Naive thymus-derived CD4-positive, alpha-beta T cell (primary cell): ENCODE results near the gene AK1. TPM values are rescaled to one million over a fixed set of nuclear protein-coding genes. Genes with fewer than 3 reads are reported as not detected.

Source experiments
- ATAC-seq: fragments of 150-1000 bp; cut with Tn5 transposase; 2 replicates; pipeline ENCODE4 v1.10.0; 2021; ENCODE audit warnings: mild to moderate bottlenecking, moderate library complexity
- CTCF ChIA-PET: fragments of 350-600 bp; sonication (Branson Sonifier 250); formaldehyde crosslinking; loops from one replicate; lab custom pipeline; 2021; ENCODE audit warnings: antibody characterized with exemption; lab: Charles Lee
- POLR2A ChIA-PET: fragments of 350-600 bp; sonication (Branson Sonifier 250); formaldehyde crosslinking; loops from one replicate; lab custom pipeline; 2021; ENCODE audit warnings: antibody characterized with exemption, inconsistent platforms; lab: Charles Lee
- DNase-seq, 9 donors: peaks; one replicate each; pipeline versions ENCODE4 v3.0.0 to v3.0.0-alpha.2; 2020 to 2022; ENCODE audit warnings: mixed read lengths in 1 of 9
- H3K27ac ChIP-seq: one replicate; pipeline ENCODE4 v1.7.0; 2013; ENCODE audit warnings: mild to moderate bottlenecking, low read depth, low read length, moderate library complexity
- H3K27me3 ChIP-seq, 2 donors: one replicate each; pipeline ENCODE4 v1.7.0; 2013; ENCODE audit warnings: low read length in 2 of 2, mild to moderate bottlenecking in 2 of 2, moderate library complexity in 2 of 2; ENCODE audit not compliant: control insufficient read depth in 2 of 2, insufficient read depth in 2 of 2
- H3K36me3 ChIP-seq, 3 experiments: 1 replicate in 2 of 3; 2 replicates in 1 of 3; pipeline ENCODE4 v1.7.0; 2013; ENCODE audit warnings: low read length in 3 of 3, mild to moderate bottlenecking in 3 of 3, moderate library complexity in 1 of 3; ENCODE audit not compliant: insufficient read depth in 3 of 3, control insufficient read depth in 2 of 3
- H3K4me1 ChIP-seq, 2 donors: one replicate each; pipeline ENCODE4 v1.7.0; 2013; ENCODE audit warnings: low read length in 2 of 2, mild to moderate bottlenecking in 2 of 2, moderate library complexity in 1 of 2; ENCODE audit not compliant: control insufficient read depth in 2 of 2, insufficient read depth in 2 of 2
- H3K4me3 ChIP-seq: 2 replicates; pipeline ENCODE4 v1.7.0; 2013; ENCODE audit warnings: mild to moderate bottlenecking, low read length
- H3K9me3 ChIP-seq, 3 experiments: 1 replicate in 2 of 3; 2 replicates in 1 of 3; pipeline ENCODE4 v1.7.0; 2013; ENCODE audit warnings: low read length in 3 of 3; ENCODE audit not compliant: control insufficient read depth in 2 of 3
- H3K27ac Mint-ChIP-seq, 9 donors: one replicate each; pipeline ENCODE4 v1.8.0; 2020 to 2022; ENCODE audit warnings: mixed read lengths in 9 of 9, mild to moderate bottlenecking in 8 of 9, moderate library complexity in 5 of 9, inconsistent platforms in 2 of 9
- H3K27me3 Mint-ChIP-seq, 5 donors: one replicate each; pipeline ENCODE4 v1.8.0; 2021 to 2022; ENCODE audit warnings: mixed read lengths in 5 of 5, mild to moderate bottlenecking in 1 of 5
- H3K36me3 Mint-ChIP-seq, 5 donors: one replicate each; pipeline ENCODE4 v1.8.0; 2020 to 2022; ENCODE audit warnings: mixed read lengths in 5 of 5, mild to moderate bottlenecking in 3 of 5, inconsistent platforms in 1 of 5
- H3K4me1 Mint-ChIP-seq, 7 donors: one replicate each; pipeline ENCODE4 v1.8.0; 2020 to 2022; ENCODE audit warnings: mixed read lengths in 7 of 7, mild to moderate bottlenecking in 3 of 7, inconsistent platforms in 1 of 7
- H3K4me3 Mint-ChIP-seq, 10 donors: one replicate each; pipeline ENCODE4 v1.8.0; 2020 to 2022; ENCODE audit warnings: mild to moderate bottlenecking in 10 of 10, mixed read lengths in 10 of 10, moderate library complexity in 6 of 10, inconsistent platforms in 2 of 10
- H3K9me3 Mint-ChIP-seq, 11 donors: one replicate each; pipeline ENCODE4 v1.8.0; 2020 to 2022; ENCODE audit warnings: mixed read lengths in 11 of 11, mild to moderate bottlenecking in 4 of 11, inconsistent platforms in 1 of 11, moderate library complexity in 1 of 11
- intact Hi-C, 2 donors: fragments of 100-400 bp; cut with micrococcal nuclease; formaldehyde crosslinking; loops; one replicate each; pipeline ENCODE4 v1.15.1; 2023
- polyA plus RNA-seq, 2 donors: library from polyadenylated mRNA; unstranded; fragments of 300-500 nt; fragmentation: Illumina TruSeq; gene quantifications; one replicate each; pipeline ENCODE4 v1.2.3, GENCODE V29; 2021
- total RNA-seq, 6 experiments: library from RNA in 5 of 6; stranded (reverse) in 5 of 6; gene quantifications; 1 replicate in 5 of 6; 2 replicates in 1 of 6; pipeline ENCODE4 v1.2.3 and lab custom pipeline; 2021 to 2026

AK1 gene
- total and polyA plus RNA-seq, 7 experiments from 2014 or later = 0.09 to 64.9 (median 45.1) TPM

GRCh38 chr9:127893392-127893791, 15.9 kb upstream of the AK1 start:
- H3K36me3 Mint-ChIP-seq = peaks cover 29 to 69% (median 56%) of the 10 kb centered on the region in 5 donors
- no peaks in the 10 kb centered on the region for H3K27me3 ChIP-seq
- H3K27ac ChIP-seq = no peak overlapping the region
- ATAC-seq (no peak), DNase-seq (no peak)
- peaks cover 0 to 23% (median 3%) of the 10 kb centered on the region in 3 experiments for H3K9me3 ChIP-seq
- H3K4me3 Mint-ChIP-seq = peak overlapping the region in 1 of 10 donors; percentile 12
- H3K4me1 Mint-ChIP-seq = peaks cover 6 to 30% (median 13%) of the 10 kb centered on the region in 7 donors
- no peaks in the 10 kb centered on the region for H3K27me3 Mint-ChIP-seq
- peak overlapping the region in 2 of 9 donors; percentile 19 to 50 for H3K27ac Mint-ChIP-seq
- no peak overlapping the region for H3K4me3 ChIP-seq
- H3K36me3 ChIP-seq = peaks cover 23 to 80% (median 26%) of the 10 kb centered on the region in 3 experiments
- H3K4me1 ChIP-seq = peaks cover 5% of the 10 kb centered on the region in 2 donors
- CTCF ChIA-PET = interaction anchor here (0.6 kb wide), 1 partner anchor 28 kb away, joined by 3 read pairs; no protein-coding TSS in a partner anchor
- intact Hi-C loops = no loop called here
- POLR2A ChIA-PET = no interaction called here
- peaks cover 0 to 36% (median 10%) of the 10 kb centered on the region in 11 donors for H3K9me3 Mint-ChIP-seq

- peaks cover 0 to 23% (median 3%) of the 10 kb centered on the region in 3 experiments for H3K9me3 ChIP-seq
- H3K4me1 Mint-ChIP-seq = peaks cover 2 to 26% (median 11%) of the 10 kb centered on the region in 7 donors
- no peak overlapping the region for H3K4me3 Mint-ChIP-seq
- H3K4me3 ChIP-seq = no peak overlapping the region
- peaks cover 25 to 83% (median 26%) of the 10 kb centered on the region in 3 experiments for H3K36me3 ChIP-seq
- H3K27ac ChIP-seq = no peak overlapping the region
- no peaks in the 10 kb centered on the region for H3K27me3 Mint-ChIP-seq
- peaks cover 29 to 72% (median 56%) of the 10 kb centered on the region in 5 donors for H3K36me3 Mint-ChIP-seq
- no peak for DNase-seq
- no peaks in the 10 kb centered on the region for H3K27me3 ChIP-seq
- H3K9me3 Mint-ChIP-seq = peaks cover 0 to 36% (median 10%) of the 10 kb centered on the region in 11 donors
- intact Hi-C loops = no loop called here
- ATAC-seq = no peak
- POLR2A ChIA-PET = no interaction called here
- peak overlapping the region in 5 of 9 donors; percentile 4 to 50 (median 43) for H3K27ac Mint-ChIP-seq
- CTCF ChIA-PET = no interaction called here
- peaks cover 3 to 5% of the 10 kb centered on the region in 2 donors for H3K4me1 ChIP-seq
These were observed 15.4 kb upstream of the AK1 start for GRCh38 chr9:127892831-127893230.

- Mint-ChIP-seq H3K27ac (peak overlapping the region in 3 of 9 donors; percentile 33 to 83 (median 58)), H3K9me3 (peaks cover 0 to 25% (median 7%) of the 10 kb centered on the region in 11 donors), H3K4me3 (no peak overlapping the region), H3K4me1 (peaks cover 0 to 19% (median 10%) of the 10 kb centered on the region in 7 donors), H3K36me3 (peaks cover 33 to 69% (median 40%) of the 10 kb centered on the region in 5 donors), H3K27me3 (no peaks in the 10 kb centered on the region)
- no peaks in the 10 kb centered on the region for H3K27me3 ChIP-seq
- no peak for ATAC-seq
- no peak overlapping the region for H3K27ac ChIP-seq
- POLR2A ChIA-PET = interaction anchor here (0.9 to 1.4 kb wide), 3 partner anchors 12 to 27 kb away, joined by 3 to 4 read pairs (median 4); partner anchors contain the start of gene ST6GALNAC4
- peaks cover 0 to 14% (median 3%) of the 10 kb centered on the region in 3 experiments for H3K9me3 ChIP-seq
- CTCF ChIA-PET = interaction anchor here (0.6 to 1.5 kb wide), 3 partner anchors 9 to 155 kb away, joined by 3 to 5 read pairs (median 3); partner anchors contain the start of genes ST6GALNAC6 and TOR2A
- DNase-seq = no peak
- H3K36me3 ChIP-seq = peaks cover 31 to 92% (median 35%) of the 10 kb centered on the region in 3 experiments
- H3K4me3 ChIP-seq = no peak overlapping the region
- H3K4me1 ChIP-seq = no peaks in the 10 kb centered on the region
- intact Hi-C loops = no loop called here
These were observed 12.6 kb upstream of the AK1 start for GRCh38 chr9:127890053-127890452.

GRCh38 chr9:127887792-127888191, 10.3 kb upstream of the AK1 start:
- Histone ChIP-seq H3K4me3 (no peak overlapping the region), H3K9me3 (no peaks in the 10 kb centered on the region), H3K36me3 (peaks cover 13 to 78% (median 16%) of the 10 kb centered on the region in 3 experiments), H3K27me3 (no peaks in the 10 kb centered on the region), H3K4me1 (no peaks in the 10 kb centered on the region), H3K27ac (no peak overlapping the region)
- DNase-seq (peak in 1 of 9 donors; percentile 7), ATAC-seq (no peak)
- intact Hi-C loops = no loop called here
- H3K36me3 Mint-ChIP-seq = peaks cover 12 to 56% (median 17%) of the 10 kb centered on the region in 5 donors
- ChIA-PET CTCF (interaction anchor here (1.0 kb wide), 1 partner anchor 18 kb away, joined by 3 read pairs; no protein-coding TSS in a partner anchor), POLR2A (interaction anchor here (1.1 kb wide), 1 partner anchor 9 kb away, joined by 3 read pairs; no protein-coding TSS in a partner anchor)
- no peak overlapping the region for H3K27ac Mint-ChIP-seq
- H3K4me1 Mint-ChIP-seq = peaks cover 0 to 20% (median 16%) of the 10 kb centered on the region in 7 donors
- H3K4me3 Mint-ChIP-seq = no peak overlapping the region
- H3K27me3 Mint-ChIP-seq = no peaks in the 10 kb centered on the region
- peaks cover 0 to 4% (median 0%) of the 10 kb centered on the region in 11 donors for H3K9me3 Mint-ChIP-seq

DNA sequence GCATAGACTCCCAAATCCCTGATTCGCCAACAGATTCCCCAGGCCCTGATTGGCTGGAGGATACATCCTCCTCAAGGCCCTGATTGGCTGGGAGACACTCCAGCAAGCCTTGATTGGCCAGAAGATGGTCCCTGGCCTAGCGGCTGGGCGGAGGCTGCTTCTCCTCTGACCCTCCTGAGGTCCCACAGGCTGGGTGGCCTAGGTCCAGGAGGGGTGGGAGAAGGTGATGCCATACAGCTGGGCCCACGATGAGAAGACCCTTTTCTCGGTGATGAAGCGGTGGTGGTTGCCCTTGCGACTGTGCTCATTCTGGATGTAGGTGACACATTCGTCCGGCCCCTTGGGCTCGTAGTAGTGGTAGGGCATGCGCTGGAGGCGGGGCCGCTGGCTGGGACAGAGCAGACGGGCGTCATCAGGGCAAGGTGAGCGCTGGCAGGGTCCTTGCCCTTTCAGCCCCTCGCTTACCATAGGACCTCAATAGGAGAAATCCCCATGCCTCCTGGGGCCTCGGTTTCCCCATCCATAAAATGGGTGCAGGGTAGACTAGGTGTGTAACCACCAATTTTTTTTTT, 9.0 kb upstream of the AK1 start:
- Mint-ChIP-seq H3K27me3 (no peaks in the 10 kb centered on the region), H3K9me3 (no peaks in the 10 kb centered on the region), H3K4me1 (peaks cover 0 to 21% (median 15%) of the 10 kb centered on the region in 7 donors), H3K4me3 (no peak overlapping the region), H3K27ac (peak overlapping the region in 1 of 9 donors; percentile 41), H3K36me3 (peaks cover 7 to 48% (median 8%) of the 10 kb centered on the region in 5 donors)
- no peak for ATAC-seq
- Histone ChIP-seq H3K27me3 (no peaks in the 10 kb centered on the region), H3K36me3 (peaks cover 7 to 67% (median 13%) of the 10 kb centered on the region in 3 experiments), H3K9me3 (no peaks in the 10 kb centered on the region), H3K4me3 (no peak overlapping the region), H3K4me1 (no peaks in the 10 kb centered on the region), H3K27ac (no peak overlapping the region)
- ChIA-PET POLR2A (interaction anchor here (0.8 kb wide), 1 partner anchor 30 kb away, joined by 3 read pairs; no protein-coding TSS in a partner anchor), CTCF (interaction anchor here (1.0 kb wide), 1 partner anchor 16 kb away, joined by 3 read pairs; no protein-coding TSS in a partner anchor)
- peak in 1 of 9 donors; percentile 2 for DNase-seq
- intact Hi-C loops = no loop called here

- H3K27me3 Mint-ChIP-seq = no peaks in the 10 kb centered on the region
- H3K4me1 Mint-ChIP-seq = peaks cover 0 to 19% (median 14%) of the 10 kb centered on the region in 7 donors
- Histone ChIP-seq H3K4me1 (no peaks in the 10 kb centered on the region), H3K27me3 (no peaks in the 10 kb centered on the region), H3K27ac (no peak overlapping the region), H3K36me3 (peaks cover 7 to 59% (median 13%) of the 10 kb centered on the region in 3 experiments), H3K4me3 (no peak overlapping the region), H3K9me3 (no peaks in the 10 kb centered on the region)
- intact Hi-C loops = no loop called here
- CTCF ChIA-PET = interaction anchor here (1.4 kb wide), 1 partner anchor 25 kb away, joined by 3 read pairs; no protein-coding TSS in a partner anchor
- H3K9me3 Mint-ChIP-seq = no peaks in the 10 kb centered on the region
- POLR2A ChIA-PET = interaction anchor here (1.2 to 1.5 kb wide), 3 partner anchors 16 to 81 kb away, joined by 3 to 6 read pairs (median 5); no protein-coding TSS in a partner anchor
- no peak overlapping the region for H3K4me3 Mint-ChIP-seq
- peaks cover 4 to 40% (median 8%) of the 10 kb centered on the region in 5 donors for H3K36me3 Mint-ChIP-seq
- no peak for DNase-seq
- ATAC-seq = no peak
- peak overlapping the region in 1 of 9 donors; percentile 21 for H3K27ac Mint-ChIP-seq
These were observed 8.2 kb upstream of the AK1 start for GRCh38 chr9:127885508-127886281.
